AG09309 (cell line): Measurements from ENCODE around the gene MICAL2.
A peak's percentile ranks its signal among the peaks of the same experiment; 100 is the strongest.

Source experiments
- DNase-seq: peaks from one replicate; pipeline ENCODE4 v3.0.0-alpha.2; 2010; ENCODE audit warnings: low read depth
- H3K4me3 ChIP-seq: 2 replicates; pipeline ENCODE4 v1.5.1; 2011; ENCODE audit warnings: mild to moderate bottlenecking, low read depth, low read length, moderate library complexity; ENCODE audit not compliant: control insufficient read depth
- TF ChIP-seq, protein P1 (sequence below): IDR thresholded peaks from 2 replicates; pipeline ENCODE4 v1.5.1; 2011; ENCODE audit warnings: mild to moderate bottlenecking, low read depth, low read length, inconsistent platforms; ENCODE audit not compliant: insufficient read depth, control insufficient read depth; ENCODE audit errors: missing control alignments

MICAL2 gene

DNA sequence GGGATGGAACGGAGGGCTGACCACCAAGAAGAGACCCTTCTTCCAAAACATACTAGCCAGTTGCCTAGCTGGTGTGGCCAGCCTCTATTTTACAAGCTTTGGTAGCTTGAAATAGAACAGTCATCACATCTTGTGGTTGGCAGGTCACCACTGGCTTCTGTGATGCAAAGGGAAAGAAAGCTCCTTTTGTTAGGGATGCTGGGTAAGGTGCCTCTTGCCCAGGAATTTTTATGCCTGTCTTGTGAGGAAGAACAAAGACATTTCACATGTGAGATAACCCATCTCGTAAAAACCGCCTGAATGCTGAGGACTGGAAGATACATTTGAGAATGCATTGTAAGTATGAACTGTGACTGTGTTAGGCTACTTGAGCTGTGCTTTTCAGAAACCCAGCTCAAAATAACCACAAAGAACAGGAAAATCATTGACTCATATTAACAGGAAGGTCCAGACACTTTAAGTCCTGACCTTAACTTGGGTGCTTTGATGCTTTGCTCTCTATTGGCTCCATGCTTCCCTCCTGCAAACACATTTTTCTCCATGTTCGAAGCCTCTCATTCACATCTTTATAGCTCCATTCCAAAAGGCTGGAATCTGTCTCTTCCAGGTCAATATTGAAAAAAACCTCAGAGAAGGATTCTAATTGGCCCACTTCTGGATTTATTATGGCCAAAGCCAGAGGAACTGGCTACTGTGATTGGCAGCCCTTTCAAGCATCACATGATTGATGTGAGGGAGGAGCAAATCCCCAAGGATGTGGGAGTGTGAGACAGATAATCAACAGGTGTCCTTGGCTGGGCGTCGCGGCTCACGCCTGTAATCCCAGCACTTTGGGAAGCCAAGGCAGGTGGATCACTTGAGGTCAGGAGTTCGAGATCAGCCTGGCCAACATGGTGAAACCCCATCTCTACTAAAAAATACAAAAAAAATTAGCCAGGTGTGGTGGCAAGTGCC is 53.9 kb downstream of the MICAL2 start:
- TF ChIP-seq, protein P1, sequence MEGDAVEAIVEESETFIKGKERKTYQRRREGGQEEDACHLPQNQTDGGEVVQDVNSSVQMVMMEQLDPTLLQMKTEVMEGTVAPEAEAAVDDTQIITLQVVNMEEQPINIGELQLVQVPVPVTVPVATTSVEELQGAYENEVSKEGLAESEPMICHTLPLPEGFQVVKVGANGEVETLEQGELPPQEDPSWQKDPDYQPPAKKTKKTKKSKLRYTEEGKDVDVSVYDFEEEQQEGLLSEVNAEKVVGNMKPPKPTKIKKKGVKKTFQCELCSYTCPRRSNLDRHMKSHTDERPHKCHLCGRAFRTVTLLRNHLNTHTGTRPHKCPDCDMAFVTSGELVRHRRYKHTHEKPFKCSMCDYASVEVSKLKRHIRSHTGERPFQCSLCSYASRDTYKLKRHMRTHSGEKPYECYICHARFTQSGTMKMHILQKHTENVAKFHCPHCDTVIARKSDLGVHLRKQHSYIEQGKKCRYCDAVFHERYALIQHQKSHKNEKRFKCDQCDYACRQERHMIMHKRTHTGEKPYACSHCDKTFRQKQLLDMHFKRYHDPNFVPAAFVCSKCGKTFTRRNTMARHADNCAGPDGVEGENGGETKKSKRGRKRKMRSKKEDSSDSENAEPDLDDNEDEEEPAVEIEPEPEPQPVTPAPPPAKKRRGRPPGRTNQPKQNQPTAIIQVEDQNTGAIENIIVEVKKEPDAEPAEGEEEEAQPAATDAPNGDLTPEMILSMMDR = no peak
- DNase-seq = peak; percentile 87
- H3K4me3 ChIP-seq = no peak overlapping the region

DNA sequence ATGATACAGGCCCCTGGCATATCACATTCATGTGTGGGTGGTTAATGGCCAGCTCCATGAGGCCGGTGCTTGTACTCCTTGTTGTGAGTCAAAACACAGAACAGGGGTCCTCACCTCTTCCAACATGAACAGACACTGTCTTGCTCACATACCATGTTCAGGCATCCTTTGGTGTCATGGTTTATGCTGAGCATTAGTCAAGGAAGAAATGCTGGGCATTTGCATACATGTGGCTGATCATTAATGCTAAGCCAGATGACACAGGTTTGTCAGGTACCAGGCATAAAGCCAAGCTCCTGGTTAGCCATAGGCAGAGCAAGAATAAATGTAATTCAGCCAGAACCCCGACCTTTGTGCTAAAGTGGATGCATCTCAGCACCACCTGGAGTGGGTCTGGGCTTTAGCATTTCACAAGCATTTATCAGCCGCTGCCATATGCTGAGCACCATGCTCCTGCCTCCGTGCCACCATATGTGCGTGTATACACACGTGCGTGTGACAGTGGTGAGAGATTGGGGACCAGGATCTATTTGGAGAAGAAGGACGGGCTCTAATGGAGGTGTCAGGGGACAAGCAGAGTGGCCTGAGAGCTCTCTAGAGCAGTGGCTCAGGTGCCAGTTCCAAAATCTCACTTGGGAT is 55.0 kb downstream of the MICAL2 start:
- no peak overlapping the region for H3K4me3 ChIP-seq
- TF ChIP-seq, protein P1 = no peak
- no peak for DNase-seq

- no peak overlapping the region for H3K4me3 ChIP-seq
- DNase-seq = no peak
- TF ChIP-seq, protein P1 = no peak
Observed at GRCh38 chr11:12166299-12167060, 56.1 kb downstream of the MICAL2 start.

- no peak for DNase-seq
- H3K4me3 ChIP-seq = no peak overlapping the region
- TF ChIP-seq, protein P1 = no peak
Observed at GRCh38 chr11:12167061-12168000, 56.9 kb downstream of the MICAL2 start.

DNA sequence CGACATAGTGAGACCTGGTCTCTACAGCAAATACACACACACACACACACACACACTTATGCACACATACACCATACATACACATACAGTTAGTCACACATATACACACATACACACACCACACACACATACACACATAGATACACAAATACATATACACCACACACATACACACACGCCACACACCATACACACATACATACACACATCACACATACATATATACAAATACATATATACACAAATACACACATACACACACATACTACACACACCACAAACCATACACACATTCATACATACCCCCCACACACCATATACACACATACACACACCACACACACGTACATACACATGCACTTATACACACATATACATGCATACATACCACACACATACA is 57.7 kb downstream of the MICAL2 start:
- H3K4me3 ChIP-seq = no peak overlapping the region
- no peak for DNase-seq
- TF ChIP-seq, protein P1 = no peak

DNA sequence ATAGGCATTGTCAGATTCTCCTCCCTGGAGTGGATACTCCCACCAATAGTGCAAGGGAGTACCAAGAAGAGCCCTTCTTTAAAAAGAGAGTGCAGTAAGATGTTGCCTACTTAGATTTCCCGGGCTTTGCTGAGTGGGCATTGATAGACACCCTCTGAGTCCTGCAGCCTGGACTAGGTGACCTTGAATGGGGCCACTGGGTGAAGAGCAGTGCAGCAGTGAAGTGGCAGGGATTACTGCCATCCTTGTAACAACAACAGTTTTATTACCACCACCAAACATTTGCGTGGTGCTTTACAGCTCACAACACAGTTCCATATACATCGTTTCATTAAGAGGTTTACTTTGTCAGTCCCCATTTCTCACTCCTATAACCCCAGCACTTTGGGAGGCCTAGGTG is 59.4 kb downstream of the MICAL2 start:
- H3K4me3 ChIP-seq = no peak overlapping the region
- TF ChIP-seq, protein P1 = no peak

More for the DNA sequence above, 59.4 kb downstream of the MICAL2 start:
- no peak for DNase-seq
